NCI-H774 (cell line): Measurements from ENCODE around the gene DCLK1.

Experiments used
- DNase-seq: peaks from one replicate; lab custom pipeline; 2025; lab: John Stamatoyannopoulos, UW

Gene DCLK1

GRCh38 chr13:35894636-35895035, 236.5 kb downstream of the DCLK1 start:
- DNase-seq, result no peak

DNA sequence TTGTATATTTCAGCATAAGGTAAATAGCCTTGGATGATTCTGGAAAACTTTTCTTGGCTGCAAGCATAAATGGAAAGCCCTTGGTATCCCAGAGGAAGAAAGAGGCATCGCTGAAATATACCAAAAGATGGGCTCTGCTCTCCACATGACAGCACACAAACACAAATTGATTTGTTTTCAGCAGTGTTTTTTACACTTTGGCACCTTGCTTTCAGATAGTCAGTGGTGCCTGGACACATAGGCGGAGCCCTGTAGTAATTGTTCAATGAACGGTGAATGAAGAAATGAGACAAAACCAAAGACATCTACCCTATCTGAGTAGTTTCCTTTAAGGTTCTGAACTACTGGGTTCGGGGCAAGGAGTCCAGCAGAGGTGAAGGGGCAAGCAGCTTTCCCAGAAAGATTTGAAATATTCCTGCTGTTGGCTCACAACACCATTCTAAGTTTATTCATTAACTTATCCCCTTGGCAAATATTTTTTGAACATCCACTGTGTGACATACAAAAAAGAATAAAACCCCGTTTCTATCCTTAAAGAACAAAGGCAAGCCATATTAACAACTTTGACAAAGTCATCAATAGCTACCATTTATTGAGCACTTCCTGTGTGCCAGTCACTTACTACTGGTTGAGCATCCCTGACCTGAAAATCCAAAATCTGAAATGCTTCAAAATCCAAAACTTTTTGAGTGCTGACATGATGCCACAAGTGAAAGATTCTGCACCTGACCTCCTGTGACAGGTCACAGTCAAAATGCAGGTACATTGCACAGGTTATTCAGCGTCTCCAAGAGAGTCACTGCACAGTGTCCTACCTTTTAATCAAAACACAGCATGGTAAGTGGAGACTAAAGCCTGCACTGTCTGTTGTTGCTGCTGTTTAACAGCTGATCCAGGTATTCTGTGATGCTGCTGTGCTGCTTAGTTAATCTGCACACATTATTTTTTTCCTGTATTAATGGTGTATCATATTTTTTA, 238.1 kb downstream of the DCLK1 start:
- DNase-seq, result no peak

DNA sequence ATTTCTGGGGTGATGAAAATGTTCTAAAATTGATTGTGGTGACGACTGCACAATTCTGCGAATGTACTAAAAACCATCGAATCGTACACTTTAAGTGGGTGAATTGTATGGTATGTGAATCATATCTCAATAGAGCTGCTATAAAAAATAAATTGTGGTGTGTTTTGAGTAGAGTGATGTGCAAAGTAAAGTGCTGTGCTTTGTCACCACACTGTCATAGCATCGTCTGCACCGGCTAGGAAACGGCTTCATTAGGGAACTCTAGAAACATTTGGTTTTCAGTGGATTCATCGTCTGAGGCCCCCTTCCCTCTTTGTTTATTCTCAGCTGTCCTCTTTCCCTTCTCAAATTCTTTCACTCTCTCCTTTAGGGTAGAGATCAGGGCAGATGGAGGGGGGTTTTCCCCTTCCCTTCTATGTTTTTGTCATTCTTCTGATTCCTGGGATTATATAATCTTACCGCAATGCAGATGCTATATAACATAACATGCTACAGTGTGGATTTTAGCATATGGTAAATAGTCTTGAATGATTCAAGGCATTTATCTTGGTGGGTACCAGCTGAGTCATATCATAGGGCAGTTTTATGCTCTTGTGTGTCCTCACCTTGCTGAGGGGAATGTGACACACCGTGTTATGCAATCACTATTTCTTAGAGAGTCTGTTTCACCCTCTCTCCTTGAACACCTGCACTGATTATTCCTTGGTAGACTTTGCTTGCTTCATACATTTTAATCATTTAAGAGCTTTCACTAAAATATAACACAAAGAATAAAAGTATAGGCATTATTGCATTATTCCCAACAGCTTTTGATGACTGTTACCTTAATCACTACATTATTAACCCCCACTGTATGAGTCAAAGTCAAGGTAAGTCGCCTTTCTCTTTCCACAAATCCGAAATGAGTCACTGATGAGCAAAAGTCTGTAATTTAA, 239.4 kb downstream of the DCLK1 start:
- DNase-seq, result no peak

- no peak for DNase-seq
Measured at GRCh38 chr13:35889560-35889959, 241.6 kb downstream of the DCLK1 start.

DNA sequence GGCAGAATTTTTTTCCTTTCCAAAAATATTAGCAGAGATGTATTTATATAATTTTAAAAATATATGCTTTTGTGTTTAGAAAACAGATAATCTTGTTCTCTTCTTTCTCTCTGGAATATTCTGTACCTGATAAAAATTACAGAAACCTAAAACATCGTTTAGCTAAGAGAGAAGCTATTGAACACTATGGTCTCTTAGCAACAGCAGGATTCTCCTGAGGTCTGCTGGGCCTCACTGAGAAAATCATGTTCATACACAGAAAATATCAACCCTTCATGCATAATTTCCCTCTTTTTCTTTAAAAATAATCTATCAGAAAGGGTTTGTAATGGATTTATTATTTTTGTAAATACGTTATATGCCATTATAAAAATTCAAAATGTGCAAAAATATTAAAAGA, 242.2 kb downstream of the DCLK1 start:
- DNase-seq, result no peak

DNA sequence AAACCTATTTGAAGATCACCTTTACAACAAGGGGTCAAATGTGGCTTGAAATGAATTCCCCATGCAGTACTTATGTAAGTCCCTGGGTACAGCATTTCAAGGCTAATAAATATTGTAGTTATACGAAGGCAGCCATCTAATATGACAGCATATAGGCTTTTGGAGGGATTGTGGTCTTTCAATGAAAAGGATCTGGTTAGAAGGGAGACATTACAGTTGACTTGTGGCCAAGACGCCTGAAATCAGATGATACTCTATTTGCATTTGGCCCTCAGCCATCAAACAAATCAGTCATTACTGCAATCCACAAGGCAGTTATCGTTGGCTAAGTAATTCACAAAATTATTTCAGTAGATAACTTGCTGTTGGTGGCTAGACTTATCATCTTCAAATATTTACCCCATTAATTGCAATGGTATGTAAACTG, 242.7 kb downstream of the DCLK1 start:
- DNase-seq, result peak; percentile 17

- DNase-seq, result no peak
Measured at GRCh38 chr13:35887115-35887666, 244.0 kb downstream of the DCLK1 start.

GRCh38 chr13:35886332-35887114, 244.7 kb downstream of the DCLK1 start:
- no peak for DNase-seq

DNA sequence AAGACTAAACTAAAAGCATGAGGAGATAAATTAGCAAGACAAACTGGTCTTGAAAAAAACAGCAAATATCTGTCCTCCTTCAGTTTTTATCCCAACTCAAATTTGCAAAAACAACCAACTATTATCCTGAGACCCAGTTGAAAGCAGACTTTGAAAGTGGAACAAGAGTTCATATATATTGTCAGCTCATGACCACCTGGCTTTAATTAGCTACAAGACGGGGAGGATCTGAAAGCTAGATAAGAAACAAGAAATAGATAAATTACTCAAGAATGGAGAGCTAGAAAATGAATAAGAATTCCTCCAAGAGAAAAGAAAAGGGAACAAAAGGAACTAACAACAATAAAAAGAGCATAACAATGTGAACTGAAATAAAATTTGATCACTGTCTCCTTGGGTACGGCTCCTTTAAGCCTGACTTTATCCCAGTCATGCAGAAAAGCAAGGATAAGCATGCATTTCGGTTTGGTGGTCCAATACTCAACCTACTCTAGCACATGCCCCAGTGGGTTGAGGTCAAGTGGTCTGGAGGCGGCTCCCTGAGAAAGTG, 246.9 kb downstream of the DCLK1 start:
- DNase-seq, result no peak

GRCh38 chr13:35882722-35883497, 248.3 kb downstream of the DCLK1 start:
- DNase-seq, result no peak

- no peak for DNase-seq
Measured at GRCh38 chr13:35881360-35881759, 249.8 kb downstream of the DCLK1 start.

GRCh38 chr13:35879111-35879510, 252.1 kb downstream of the DCLK1 start:
- DNase-seq, result no peak

DNA sequence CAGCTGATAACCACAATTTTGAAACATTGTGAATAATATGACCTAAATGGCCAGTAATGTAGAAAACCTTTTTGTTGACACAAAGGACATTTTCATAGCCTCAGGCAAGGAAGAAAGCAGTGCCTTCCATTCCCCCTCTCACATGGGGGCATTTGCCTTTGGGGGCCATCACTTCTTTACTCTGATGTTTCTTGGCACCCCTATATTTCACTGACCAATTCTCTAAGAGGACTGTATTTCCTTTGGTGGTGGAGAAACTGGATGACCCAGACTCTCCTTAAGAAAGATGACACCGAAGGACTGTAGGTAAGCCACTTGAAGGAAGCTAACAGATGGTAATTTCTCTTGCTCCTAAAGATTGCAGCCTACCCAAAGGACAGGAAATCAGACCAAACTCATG, 254.6 kb downstream of the DCLK1 start:
- no peak for DNase-seq

DNA sequence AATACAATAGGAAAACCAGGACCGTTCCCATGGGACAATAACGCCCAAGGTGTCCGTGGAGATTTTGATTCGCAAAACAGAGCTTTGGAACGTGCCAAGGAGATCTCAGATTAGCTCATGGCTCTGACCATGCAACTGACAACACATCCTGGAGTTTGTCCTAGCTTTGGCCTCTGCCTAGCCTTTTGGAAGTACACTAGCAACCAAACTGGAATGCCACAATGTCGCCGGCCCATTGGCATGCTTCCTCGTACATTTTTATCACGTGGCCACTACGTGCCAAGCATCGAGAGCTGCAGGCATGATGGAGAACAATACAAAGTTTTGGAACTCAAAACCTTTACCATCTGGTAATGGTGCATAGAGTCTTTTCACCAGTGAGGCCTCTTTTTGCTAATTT, 256.5 kb downstream of the DCLK1 start:
- DNase-seq, result no peak

DNA sequence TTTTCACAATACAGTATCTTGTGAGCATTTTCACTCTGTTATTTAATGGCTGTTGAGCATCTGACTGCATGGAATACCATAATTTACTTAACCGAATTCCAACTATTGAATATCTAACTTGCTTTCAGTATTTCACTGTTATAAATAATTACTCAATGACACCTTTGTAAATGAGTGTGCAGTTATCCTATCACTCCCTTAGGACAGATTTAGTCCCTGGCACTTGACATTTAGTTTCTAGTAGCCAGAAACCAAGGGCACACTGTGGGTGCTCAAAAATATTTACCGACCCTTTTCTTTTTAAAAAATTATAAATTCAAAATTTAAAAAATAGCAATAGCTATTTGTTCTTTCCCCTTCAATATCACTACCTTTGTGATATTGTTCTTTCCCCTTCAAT, 258.8 kb downstream of the DCLK1 start:
- DNase-seq, result no peak

DNA sequence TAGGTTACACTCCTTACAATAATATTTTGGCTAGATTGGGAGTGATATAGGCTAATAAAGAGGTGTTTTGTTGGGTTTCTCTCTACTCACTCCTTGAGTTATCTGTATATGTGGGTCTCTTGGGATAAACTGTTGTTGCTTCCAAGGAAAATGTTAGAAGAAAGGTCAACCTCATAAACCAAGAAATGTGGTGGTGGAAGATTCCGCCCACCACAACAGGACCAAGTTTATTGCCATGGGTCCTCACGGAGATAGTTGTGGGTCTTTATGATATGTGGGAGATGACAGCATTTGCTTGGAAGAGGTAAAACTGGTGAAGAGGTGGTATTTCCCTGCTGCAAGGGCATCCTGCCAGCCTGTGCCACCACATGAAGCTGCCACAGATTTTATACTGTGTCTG, 259.6 kb downstream of the DCLK1 start:
- no peak for DNase-seq

DNA sequence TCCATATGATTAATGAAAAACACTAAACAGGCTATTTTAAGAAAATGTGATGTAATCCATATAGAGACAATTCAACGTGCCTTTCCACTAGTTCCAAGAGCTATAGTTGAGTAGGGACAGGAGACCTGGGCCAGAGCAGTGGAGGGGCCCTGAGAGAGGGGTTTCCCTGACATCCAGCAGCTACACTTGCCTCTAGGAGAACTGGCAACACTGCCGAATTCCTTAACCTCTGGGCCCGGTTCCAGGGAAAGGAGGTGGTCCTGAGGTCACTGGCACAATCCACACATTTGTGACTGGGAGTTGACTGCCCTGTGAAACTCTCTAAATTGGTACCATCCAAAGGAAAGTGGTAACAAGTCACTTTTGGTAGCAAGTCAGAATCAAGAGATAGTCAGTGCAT, 264.4 kb downstream of the DCLK1 start:
- no peak for DNase-seq

DNA sequence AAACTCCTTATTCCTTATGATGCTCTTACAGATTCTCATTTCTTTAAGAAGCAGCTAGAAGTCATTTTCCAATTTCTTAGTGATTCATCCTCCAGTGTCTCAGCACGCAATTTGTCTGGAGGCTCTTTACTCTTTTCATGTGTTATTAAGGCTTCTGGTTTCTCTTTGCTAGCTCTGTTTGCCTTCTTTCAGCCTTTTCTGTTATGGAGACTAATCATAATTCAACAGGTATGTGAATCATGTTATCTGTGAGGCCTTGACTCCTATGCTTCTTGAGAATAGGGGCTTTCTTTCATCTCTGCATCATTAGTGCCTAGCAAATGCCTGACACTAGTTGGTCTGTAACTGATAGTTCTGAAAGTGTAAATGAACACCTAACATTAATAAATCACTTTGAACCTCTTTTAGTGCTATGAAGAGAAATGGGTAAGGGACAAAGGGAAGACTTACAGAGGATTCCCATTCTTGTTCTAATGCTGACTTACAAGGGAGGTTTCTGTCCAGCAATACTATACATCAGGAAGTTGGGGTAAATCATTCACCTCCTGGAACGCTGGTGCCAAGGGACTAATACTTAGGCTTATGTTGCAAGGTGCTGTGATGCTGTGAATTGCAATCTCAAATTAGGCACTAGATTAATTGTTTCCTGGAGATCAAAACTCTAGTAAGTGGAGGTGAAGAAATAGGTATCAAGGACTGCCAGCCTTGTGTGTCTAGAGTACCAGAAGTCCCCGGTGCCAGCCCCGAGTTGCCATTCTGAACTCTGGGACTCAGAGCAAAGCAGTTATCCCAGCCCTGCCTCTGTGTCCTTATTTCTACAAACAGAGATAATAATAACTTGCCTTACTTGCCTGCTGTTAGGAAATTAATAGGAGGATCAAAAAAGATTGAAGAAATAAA, 265.6 kb downstream of the DCLK1 start:
- DNase-seq, result no peak

- DNase-seq, result no peak
Measured at GRCh38 chr13:35860661-35861060, 270.5 kb downstream of the DCLK1 start.
